CD1c-positive myeloid dendritic cell (primary cell): ENCODE measurements around the gene ARMC7.

Experiments used
- DNase-seq: peaks from one replicate; pipeline ENCODE4 v3.0.0-alpha.2; 2016; ENCODE audit errors: extremely low spot score

ARMC7 gene

GRCh38 chr17:75078284-75079022, 31.3 kb upstream of the ARMC7 start:
- peak; percentile 80 for DNase-seq

GRCh38 chr17:75079023-75079373, 30.8 kb upstream of the ARMC7 start:
- no peak for DNase-seq

GRCh38 chr17:75081611-75082540, 27.9 kb upstream of the ARMC7 start:
- no peak for DNase-seq

- DNase-seq: no peak
Observed at GRCh38 chr17:75082683-75083082, 27.1 kb upstream of the ARMC7 start.

GRCh38 chr17:75084039-75084660, 25.6 kb upstream of the ARMC7 start:
- no peak for DNase-seq

GRCh38 chr17:75086496-75087181, 23.1 kb upstream of the ARMC7 start:
- DNase-seq: no peak

GRCh38 chr17:75087182-75087557, 22.6 kb upstream of the ARMC7 start:
- no peak for DNase-seq

- DNase-seq: peak; percentile 86
Observed at GRCh38 chr17:75087558-75088453, 22.0 kb upstream of the ARMC7 start, which contains the start of gene SLC16A5. Gene SLC16A5, plus strand, starts transcription at chr17:75087954. Its CDS starts 5,683 bp downstream, at chr17:75093637.

- peak; percentile 72 for DNase-seq
Observed at GRCh38 chr17:75088465-75089417, 21.0 kb upstream of the ARMC7 start.

GRCh38 chr17:75090871-75091854, 18.6 kb upstream of the ARMC7 start:
- DNase-seq: peak; percentile 0

- DNase-seq: no peak
Observed at GRCh38 chr17:75091855-75092327, 17.9 kb upstream of the ARMC7 start.

- peak; percentile 0 for DNase-seq
Observed at GRCh38 chr17:75093548-75094158, 16.1 kb upstream of the ARMC7 start.

GRCh38 chr17:75094871-75095399, 14.8 kb upstream of the ARMC7 start:
- peak; percentile 0 for DNase-seq

GRCh38 chr17:75096082-75096625, 13.6 kb upstream of the ARMC7 start:
- peak; percentile 93 for DNase-seq

- DNase-seq: no peak
Observed at GRCh38 chr17:75097865-75098264, 11.9 kb upstream of the ARMC7 start.

- DNase-seq: no peak
Observed at GRCh38 chr17:75098861-75099260, 10.9 kb upstream of the ARMC7 start.

GRCh38 chr17:75099881-75100595, 9.7 kb upstream of the ARMC7 start:
- no peak for DNase-seq
